Measurements from ENCODE around the gene TNS3.

The TNS3 gene
- total RNA-seq: 0 to 13.0 (median 0.43) reads per million in 9 experiments

DNA sequence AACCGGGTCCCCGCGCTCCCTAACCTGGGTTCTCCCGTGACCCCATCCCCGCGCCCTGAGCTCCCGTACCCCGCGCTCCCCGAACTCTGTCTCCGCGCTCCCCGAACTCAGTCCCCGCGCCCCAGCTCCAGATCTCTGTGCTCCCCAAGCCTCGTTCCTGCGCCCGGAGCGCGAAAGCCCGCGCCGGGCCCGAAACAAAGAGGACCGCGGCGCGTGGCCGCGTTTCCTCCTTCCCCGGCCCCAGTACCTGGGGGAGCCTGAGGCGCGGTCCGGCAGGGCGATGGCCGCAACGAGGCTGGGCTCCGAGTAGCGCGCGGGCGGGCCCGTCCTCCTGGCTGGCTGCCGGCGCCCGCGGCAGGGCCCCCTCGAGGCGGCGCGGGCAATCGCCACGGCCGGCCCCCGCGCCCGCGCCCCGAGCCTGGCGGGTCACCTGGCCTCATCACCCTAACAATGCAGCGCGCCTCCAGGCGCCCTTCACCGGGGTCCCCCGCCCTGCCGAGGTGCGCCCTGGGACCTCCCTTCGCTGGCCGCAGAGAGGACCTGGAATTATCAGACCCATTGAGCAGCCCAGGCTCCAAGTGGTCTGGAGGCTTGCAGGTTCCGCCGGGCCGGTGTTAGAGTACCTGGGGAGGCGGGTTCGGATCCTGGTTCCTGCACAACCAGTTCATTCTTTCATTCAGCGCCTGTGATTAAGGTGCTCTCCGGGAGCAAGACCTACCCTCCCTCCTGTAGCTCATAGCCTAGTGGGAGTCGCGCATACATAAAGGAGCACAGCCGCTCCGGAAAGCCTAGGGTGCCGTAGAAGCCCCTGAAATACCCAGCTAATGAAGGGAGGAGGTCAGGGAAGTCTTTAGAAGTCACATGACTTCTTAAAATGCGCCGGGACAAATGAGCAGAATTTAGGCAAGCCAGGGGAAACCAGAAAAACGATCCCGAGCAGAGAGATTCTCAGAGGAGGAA lies at the start of gene TNS3:
TSS of gene TNS3 (minus strand) at position 308 of the 960 bp plus-strand sequence. CDS start 142,475 bp downstream, outside the sequence.
- Mint-ChIP-seq H3K27ac (no peak within 1 kb of the TSS), H3K9me3 (peaks cover 5 to 6% of the 10 kb centered on the region in 2 donors), H3K36me3 (ENCODE audit: insufficient read depth) (no peaks in the 10 kb centered on the region), H3K27me3 (peaks cover 6 to 22% of the 10 kb centered on the region in 2 donors), H3K4me1 (ENCODE audit: low read depth in 2 of 2) (no peaks in the 10 kb centered on the region), H3K4me3 (peak within 1 kb of the TSS in 1 of 2 donors; percentile 59)
- DNase-seq (no peak), ATAC-seq (replicated peaks) (no peak)

DNA sequence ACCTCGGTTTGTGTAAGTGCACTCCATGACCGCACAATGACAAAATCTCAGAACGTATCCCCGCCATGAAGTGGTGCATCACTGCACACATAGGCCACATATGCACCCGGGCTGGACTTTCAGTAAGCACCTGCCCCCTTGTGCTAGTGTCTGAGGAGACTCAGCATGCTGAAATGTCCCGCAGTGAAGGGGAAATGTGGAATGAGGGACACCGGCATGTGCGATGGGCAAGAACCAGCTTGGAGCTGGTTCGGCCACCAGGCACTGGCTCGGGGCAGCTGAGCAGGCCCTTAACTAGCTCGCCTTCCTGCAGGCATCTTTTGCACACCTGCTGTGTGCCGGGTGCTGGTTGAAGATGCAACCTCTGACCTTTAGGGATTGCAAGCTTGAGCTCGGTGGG lies 49.8 kb upstream of the TNS3 start:
- Mint-ChIP-seq H3K27ac (no peak overlapping the region), H3K4me3 (no peak overlapping the region), H3K36me3 (ENCODE audit: insufficient read depth) (no peaks in the 10 kb centered on the region), H3K27me3 (no peaks in the 10 kb centered on the region), H3K9me3 (peaks cover 0 to 5% of the 10 kb centered on the region in 2 donors), H3K4me1 (ENCODE audit: low read depth in 2 of 2) (no peaks in the 10 kb centered on the region)
- DNase-seq: no peak
- no peak for ATAC-seq (replicated peaks)

DNA sequence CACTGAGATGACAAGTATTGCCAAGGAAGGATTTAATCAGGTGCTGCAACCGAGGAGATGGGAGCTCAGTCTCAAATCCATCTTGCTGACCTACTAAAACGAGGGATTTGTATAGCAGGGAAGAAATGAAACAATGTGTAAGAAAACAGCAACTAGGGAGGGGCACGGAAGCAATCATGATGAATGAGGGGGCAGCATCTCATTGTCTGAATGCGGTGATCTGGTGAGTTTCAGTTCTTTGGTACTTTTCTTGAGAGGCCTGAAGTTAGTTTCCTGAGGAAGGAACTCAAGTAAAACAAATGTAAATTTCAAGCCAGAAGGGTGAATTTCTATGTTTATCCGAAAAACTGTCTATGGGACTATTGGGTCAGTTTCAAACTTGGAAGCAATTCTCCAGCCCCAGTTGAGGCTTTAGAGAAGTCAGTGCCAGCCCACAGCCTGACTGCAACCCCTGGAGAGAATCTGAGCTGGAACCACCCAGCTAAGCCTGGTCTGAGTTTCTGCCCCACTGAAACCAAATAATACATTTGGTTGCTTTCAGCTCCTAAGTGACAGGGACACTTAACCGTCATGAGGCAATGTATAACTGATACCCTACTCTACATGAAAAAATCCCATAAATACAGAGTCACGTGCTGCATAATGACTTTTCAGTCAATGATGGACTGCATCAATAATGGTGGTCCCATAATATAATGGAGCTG lies 45.8 kb upstream of the TNS3 start:
- no peak overlapping the region for H3K4me3 Mint-ChIP-seq
- no peak for DNase-seq
- no peaks in the 10 kb centered on the region for H3K36me3 Mint-ChIP-seq (ENCODE audit: insufficient read depth)
- no peaks in the 10 kb centered on the region for H3K4me1 Mint-ChIP-seq (ENCODE audit: low read depth in 2 of 2)
- ATAC-seq (replicated peaks): no peak
- no peaks in the 10 kb centered on the region for H3K27me3 Mint-ChIP-seq
- H3K27ac Mint-ChIP-seq: no peak overlapping the region
- peaks cover 0 to 5% of the 10 kb centered on the region in 2 donors for H3K9me3 Mint-ChIP-seq

DNA sequence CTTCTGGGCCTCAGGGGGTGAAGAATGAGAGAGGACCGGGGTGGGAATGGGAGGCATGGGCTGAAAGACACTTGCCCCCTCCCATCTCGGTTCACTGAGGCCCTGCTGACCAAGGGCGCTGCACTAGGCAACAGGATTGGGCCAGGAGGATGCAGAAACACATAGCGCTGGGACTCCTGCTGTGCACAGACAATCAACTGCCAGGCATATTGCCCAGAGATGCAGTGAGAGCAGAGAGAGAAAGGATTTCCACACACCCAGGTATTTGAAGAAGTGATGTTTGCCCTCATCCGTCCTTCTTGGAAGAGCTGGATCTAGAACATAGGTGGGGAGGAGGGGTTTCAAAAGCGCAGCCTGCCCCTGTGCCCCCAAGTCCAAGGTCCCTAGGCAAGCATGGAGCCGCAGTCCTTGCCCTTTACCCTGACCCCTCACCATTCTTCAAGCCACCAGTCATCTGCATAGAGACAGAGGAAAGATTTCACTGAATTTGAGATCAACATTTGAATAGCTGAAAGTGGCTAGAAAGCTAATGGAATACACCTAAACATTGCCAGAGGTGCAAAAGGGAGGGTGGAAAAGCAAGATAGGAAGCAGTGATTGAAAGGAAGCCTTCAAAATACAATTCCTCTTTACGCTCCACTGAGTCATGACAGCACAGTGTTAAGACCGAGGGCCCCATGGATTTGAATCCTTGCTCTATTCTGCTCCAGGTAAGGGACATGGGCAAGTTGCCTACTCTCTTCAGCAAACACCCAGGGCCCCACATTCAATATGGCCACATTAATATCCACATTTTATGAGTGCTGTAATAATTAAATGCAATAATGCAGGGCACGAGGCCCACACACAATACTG lies 44.2 kb upstream of the TNS3 start:
- H3K4me3 Mint-ChIP-seq: no peak overlapping the region
- H3K27ac Mint-ChIP-seq: no peak overlapping the region
- H3K9me3 Mint-ChIP-seq: peaks cover 0 to 2% of the 10 kb centered on the region in 2 donors
- ATAC-seq (replicated peaks) (no peak), DNase-seq (no peak)
- no peaks in the 10 kb centered on the region for H3K36me3 Mint-ChIP-seq (ENCODE audit: insufficient read depth)
- H3K27me3 Mint-ChIP-seq: no peaks in the 10 kb centered on the region
- H3K4me1 Mint-ChIP-seq (ENCODE audit: low read depth in 2 of 2): no peaks in the 10 kb centered on the region

DNA sequence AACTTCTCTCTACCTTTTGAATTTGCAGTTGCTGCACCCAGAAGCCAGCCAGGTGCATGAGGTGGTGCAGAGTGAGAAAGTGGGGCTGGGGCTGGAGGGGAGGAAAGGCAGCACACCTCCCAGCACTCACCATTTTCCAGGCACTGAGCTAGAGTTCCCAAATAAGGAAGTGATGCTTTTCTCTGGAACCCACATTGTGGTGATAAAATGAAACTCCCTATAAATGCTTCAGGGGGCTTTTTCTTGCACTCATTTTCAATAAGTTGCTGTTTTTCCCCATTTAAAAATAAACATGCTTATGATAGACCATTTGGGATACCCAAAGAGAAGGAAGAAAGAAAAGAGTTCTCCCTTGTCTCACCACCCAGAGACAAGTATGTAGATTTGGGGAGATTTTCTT lies 42.8 kb upstream of the TNS3 start:
- Mint-ChIP-seq H3K4me1 (ENCODE audit: low read depth in 2 of 2) (no peaks in the 10 kb centered on the region), H3K27me3 (no peaks in the 10 kb centered on the region), H3K36me3 (ENCODE audit: insufficient read depth) (no peaks in the 10 kb centered on the region), H3K4me3 (no peak overlapping the region), H3K9me3 (peaks cover 0 to 2% of the 10 kb centered on the region in 2 donors), H3K27ac (no peak overlapping the region)
- no peak for ATAC-seq (replicated peaks)
- DNase-seq: no peak

DNA sequence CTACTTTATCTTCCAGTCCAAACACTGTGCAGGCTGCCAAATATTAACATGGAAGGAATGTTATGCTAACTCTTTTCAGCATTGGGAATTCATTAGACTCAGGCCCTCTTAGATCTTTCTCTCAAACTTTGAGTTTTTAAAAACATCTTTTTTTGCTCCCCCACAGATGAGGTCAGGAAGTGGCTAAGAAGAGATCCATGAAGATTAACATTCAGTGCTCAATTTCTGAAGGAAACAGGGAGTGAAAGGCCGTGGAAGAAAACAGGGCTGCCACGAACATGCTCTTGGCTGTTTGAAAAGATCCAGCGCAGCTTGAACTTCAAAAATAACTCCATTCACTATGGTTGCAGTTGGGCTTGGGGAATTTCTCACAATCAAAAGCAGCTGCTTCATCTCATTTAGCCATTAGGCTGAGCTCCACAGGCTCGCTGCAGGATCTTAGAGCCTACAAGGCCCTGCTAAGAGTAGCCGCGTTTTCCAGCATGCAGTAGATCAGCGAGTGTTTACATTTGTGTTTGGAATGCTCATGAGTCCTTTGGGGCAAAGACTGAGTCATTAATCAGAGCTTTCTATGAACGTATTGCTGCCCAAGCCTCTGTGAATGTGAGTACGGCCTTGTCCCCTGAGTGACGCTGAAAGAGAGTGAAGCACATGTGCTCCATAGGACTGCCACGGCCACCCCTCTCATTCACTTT lies 41.2 kb upstream of the TNS3 start:
- no peak for ATAC-seq (replicated peaks)

DNA sequence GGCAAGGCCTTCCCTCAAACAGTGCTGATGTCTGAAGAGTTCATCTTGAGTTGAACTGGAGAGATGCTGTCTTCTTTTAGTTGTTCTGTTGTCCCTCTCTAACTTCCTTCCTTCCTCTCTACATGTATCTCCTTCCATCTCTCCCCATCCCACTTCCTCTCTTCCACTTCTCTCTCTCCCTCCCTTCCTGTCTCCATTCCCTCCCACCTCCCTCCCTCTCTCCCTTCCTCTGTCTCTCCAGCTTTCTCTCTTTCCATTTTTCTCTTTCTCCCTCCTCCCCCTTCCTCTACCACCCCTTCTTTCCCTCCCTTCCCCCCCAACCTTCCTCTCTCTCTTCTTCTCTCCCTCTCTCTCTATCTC lies 40.7 kb upstream of the TNS3 start:
- no peaks in the 10 kb centered on the region for H3K4me1 Mint-ChIP-seq (ENCODE audit: low read depth in 2 of 2)
- H3K36me3 Mint-ChIP-seq (ENCODE audit: insufficient read depth): no peaks in the 10 kb centered on the region
- no peak for DNase-seq
- no peak for ATAC-seq (replicated peaks)
- H3K9me3 Mint-ChIP-seq: peaks cover 0 to 2% of the 10 kb centered on the region in 2 donors
- H3K27ac Mint-ChIP-seq: no peak overlapping the region
- no peaks in the 10 kb centered on the region for H3K27me3 Mint-ChIP-seq
- no peak overlapping the region for H3K4me3 Mint-ChIP-seq

More for the DNA sequence above, 41.2 kb upstream of the TNS3 start:
- Mint-ChIP-seq H3K27ac (no peak overlapping the region), H3K36me3 (ENCODE audit: insufficient read depth) (no peaks in the 10 kb centered on the region), H3K27me3 (no peaks in the 10 kb centered on the region), H3K4me3 (no peak overlapping the region), H3K9me3 (peaks cover 0 to 2% of the 10 kb centered on the region in 2 donors), H3K4me1 (ENCODE audit: low read depth in 2 of 2) (no peaks in the 10 kb centered on the region)
- no peak for DNase-seq

- Mint-ChIP-seq H3K4me3 (no peak overlapping the region), H3K27ac (no peak overlapping the region), H3K4me1 (ENCODE audit: low read depth in 2 of 2) (no peaks in the 10 kb centered on the region), H3K27me3 (no peaks in the 10 kb centered on the region), H3K36me3 (ENCODE audit: insufficient read depth) (no peaks in the 10 kb centered on the region), H3K9me3 (peaks cover 0 to 2% of the 10 kb centered on the region in 2 donors)
- no peak for DNase-seq
- ATAC-seq (replicated peaks): no peak
Measured at GRCh38 chr7:47621979-47622561, 40.2 kb upstream of the TNS3 start.

DNA sequence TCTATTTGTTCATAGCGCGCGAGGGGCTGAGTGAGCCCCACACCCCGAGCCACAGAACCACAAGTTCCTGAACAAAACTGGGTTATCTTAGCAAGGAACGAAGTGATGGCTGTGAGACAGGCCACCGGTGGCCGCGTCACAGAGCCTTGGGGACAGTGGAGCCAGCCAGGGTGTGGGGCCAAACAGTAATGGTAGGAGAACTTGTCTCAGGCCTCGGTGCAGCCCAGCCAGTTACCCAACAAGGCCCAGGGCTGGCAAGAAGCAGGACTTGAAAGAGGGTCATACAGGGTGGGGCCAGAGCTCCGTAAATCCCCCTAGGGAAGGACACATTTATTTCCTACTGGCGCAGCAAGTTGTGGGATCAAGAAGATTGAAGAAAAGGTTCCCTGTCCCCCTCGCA lies 39.4 kb upstream of the TNS3 start:
- DNase-seq (no peak), ATAC-seq (replicated peaks) (no peak)
- Mint-ChIP-seq H3K27ac (no peak overlapping the region), H3K9me3 (peaks cover 0 to 2% of the 10 kb centered on the region in 2 donors), H3K4me1 (ENCODE audit: low read depth in 2 of 2) (no peaks in the 10 kb centered on the region), H3K27me3 (no peaks in the 10 kb centered on the region), H3K4me3 (no peak overlapping the region), H3K36me3 (ENCODE audit: insufficient read depth) (no peaks in the 10 kb centered on the region)

DNA sequence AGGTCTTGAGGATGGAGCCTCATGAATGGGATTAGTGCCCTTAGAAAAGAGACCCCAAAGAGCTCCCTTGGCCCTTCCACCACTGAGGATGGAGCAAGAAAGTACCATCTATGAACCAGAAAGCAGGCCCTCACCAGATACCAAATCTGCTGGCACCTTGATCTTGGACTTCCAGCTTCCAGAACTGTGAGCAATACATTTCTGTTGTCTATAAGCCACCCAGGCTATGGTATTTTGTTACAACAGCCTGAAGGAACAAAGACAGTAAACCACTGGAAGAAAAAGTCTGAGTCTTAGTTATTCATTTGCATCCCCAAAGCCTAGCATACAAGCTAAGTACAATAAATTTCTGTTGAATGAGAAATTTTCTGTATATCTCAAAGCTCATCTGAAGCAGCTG lies 37.9 kb upstream of the TNS3 start:
- DNase-seq: no peak
- no peak for ATAC-seq (replicated peaks)
- no peak overlapping the region for H3K27ac Mint-ChIP-seq
- no peak overlapping the region for H3K4me3 Mint-ChIP-seq
- H3K27me3 Mint-ChIP-seq: no peaks in the 10 kb centered on the region
- H3K36me3 Mint-ChIP-seq (ENCODE audit: insufficient read depth): no peaks in the 10 kb centered on the region
- H3K9me3 Mint-ChIP-seq: peaks cover 0 to 2% of the 10 kb centered on the region in 2 donors
- no peaks in the 10 kb centered on the region for H3K4me1 Mint-ChIP-seq (ENCODE audit: low read depth in 2 of 2)

- Mint-ChIP-seq H3K27ac (no peak overlapping the region), H3K36me3 (ENCODE audit: insufficient read depth) (no peaks in the 10 kb centered on the region), H3K27me3 (no peaks in the 10 kb centered on the region), H3K4me1 (ENCODE audit: low read depth in 2 of 2) (no peaks in the 10 kb centered on the region), H3K9me3 (no peaks in the 10 kb centered on the region), H3K4me3 (no peak overlapping the region)
- no peak for DNase-seq
- no peak for ATAC-seq (replicated peaks)
Measured at GRCh38 chr7:47617131-47617530, 35.2 kb upstream of the TNS3 start.

DNA sequence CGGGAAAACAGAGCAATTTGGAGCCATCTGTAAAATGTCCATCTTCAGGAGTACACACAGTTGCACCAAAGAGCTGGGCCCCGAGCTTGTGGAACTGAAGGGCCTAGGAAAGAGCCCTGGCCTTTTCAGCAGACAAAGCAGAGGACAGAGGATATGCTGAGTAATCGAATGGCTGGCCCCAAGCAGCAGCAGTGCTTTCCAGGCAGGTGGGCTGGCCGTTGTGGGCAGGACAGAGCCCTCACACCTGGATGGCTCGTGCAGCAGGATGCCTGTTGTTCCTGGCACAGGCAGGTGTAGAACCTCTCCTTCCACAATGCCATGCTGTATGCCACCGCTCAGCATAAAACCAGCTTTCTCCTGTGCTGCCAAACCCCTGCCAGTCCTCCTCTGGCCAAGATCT lies 32.5 kb upstream of the TNS3 start:
- Mint-ChIP-seq H3K4me3 (no peak overlapping the region), H3K36me3 (ENCODE audit: insufficient read depth) (no peaks in the 10 kb centered on the region), H3K4me1 (ENCODE audit: low read depth in 2 of 2) (no peaks in the 10 kb centered on the region), H3K27me3 (no peaks in the 10 kb centered on the region), H3K27ac (no peak overlapping the region), H3K9me3 (no peaks in the 10 kb centered on the region)
- DNase-seq (no peak), ATAC-seq (replicated peaks) (no peak)
